Myometrial cell (primary cell): ENCODE results near the gene TIMM17A. TPM values are rescaled to one million over a fixed set of nuclear protein-coding genes. Genes with fewer than 3 reads are reported as not detected.

Source experiments
- total RNA-seq: library from RNA; depleted of rRNA; stranded (reverse); fragments of >200 nt; gene quantifications from 2 replicates; pipeline ENCODE4 v1.2.3, GENCODE V29; 2015

TIMM17A gene
- total RNA-seq, result 66.6 and 76.4 TPM in 2 replicates

DNA sequence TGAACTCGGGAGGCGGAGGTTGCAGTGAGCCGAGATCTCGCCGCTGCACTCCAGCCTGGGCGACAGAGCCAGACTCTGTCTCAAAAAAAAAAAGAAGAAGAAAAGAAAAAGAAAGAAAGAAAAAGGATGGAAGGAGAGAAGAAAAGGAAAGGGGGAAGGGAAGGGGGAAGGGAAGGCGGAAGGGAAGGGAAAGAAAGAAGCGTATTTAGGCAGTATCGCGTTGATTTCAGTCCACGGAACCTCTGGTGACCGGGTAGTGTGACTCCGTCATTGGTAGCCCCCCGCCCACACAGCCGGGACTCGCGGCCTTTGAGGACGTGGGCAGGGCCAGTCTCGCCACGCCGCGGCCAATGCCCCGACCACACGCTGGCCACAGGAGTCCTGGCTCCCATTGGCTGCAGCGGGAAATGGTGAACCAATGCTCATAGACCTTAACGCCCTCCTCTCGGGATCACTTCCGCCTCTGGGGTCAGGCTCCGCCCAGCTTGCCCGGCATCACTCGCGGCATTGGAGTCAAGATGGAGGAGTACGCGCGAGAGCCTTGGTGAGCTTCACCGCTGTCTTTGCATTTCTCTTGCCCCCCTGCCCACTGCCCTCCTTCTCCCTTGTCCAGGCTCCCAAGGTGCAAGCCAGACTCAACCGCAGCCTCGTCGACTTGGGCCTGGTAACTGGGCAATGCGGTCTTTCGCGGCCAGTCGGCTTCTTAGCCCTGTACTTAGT is at the start of gene TIMM17A:
Gene TIMM17A, plus strand, starts transcription at position 495 of the 720 bp plus-strand sequence. Its CDS starts 24 bp downstream, at position 519.

GRCh38 chr1:201946224-201946908 is 8.9 kb upstream of the TIMM17A start, which contains the start of gene LMOD1:
TSS of gene LMOD1 (minus strand) at chr1:201946548. CDS start at chr1:201946340, 208 bp downstream.

GRCh38 chr1:201982623-201983379 is 27.5 kb downstream of the TIMM17A start, which contains the start of gene RNPEP:
TSS of gene RNPEP (plus strand) at chr1:201982648. CDS start at chr1:201982667, 19 bp downstream.

GRCh38 chr1:202010180-202011015 is 55.1 kb downstream of the TIMM17A start, which contains the start of gene ELF3:
TSS of gene ELF3 (plus strand) at chr1:202010587. CDS start at chr1:202011137, 550 bp downstream.

Other genes with a start within 250 kb of the TIMM17A start
- gene IPO9, start 126.3 kb upstream of the TIMM17A start, total RNA-seq, result 15.4 and 20.5 TPM in 2 replicates
- gene SHISA4, start 66.6 kb upstream of the TIMM17A start, total RNA-seq, result 35.5 and 40.1 TPM in 2 replicates
- gene LMOD1, start 9.0 kb upstream of the TIMM17A start, total RNA-seq, result 9.8 and 11.2 TPM in 2 replicates
- 77.3 and 83.3 TPM in 2 replicates for gene RNPEP, start 27.1 kb downstream of the TIMM17A start, total RNA-seq
- gene ELF3, start 55.1 kb downstream of the TIMM17A start, total RNA-seq, result not detected in 2 replicates
- not detected in 2 replicates for gene GPR37L1, start 167.4 kb downstream of the TIMM17A start, total RNA-seq
- 16.7 and 20.2 TPM in 2 replicates for gene ARL8A, start 189.2 kb downstream of the TIMM17A start, total RNA-seq
- not detected in 2 replicates for gene PTPN7, start 205.1 kb downstream of the TIMM17A start, total RNA-seq
- gene LGR6, start 238.3 kb downstream of the TIMM17A start, total RNA-seq, result not detected in 2 replicates